DOHH2 (cell line): Measurements from ENCODE around the gene PAQR8.
A peak's percentile ranks its signal among the peaks of the same experiment; 100 is the strongest.

ENCODE experiments used
- H3F3A ChIP-seq: fragments of 200-600 bp; sonication (generic), shearing (Covaris generic); 2 replicates; pipeline ENCODE4 v1.6.0; 2016; ENCODE audit warnings: antibody characterized with exemption, mild to moderate bottlenecking; ENCODE audit not compliant: control insufficient read depth, insufficient read depth
- H3K27ac ChIP-seq: fragments of 200-600 bp; sonication (generic); 2 replicates; pipeline ENCODE4 v1.5.1; 2014; ENCODE audit warnings: low read depth, mild to moderate bottlenecking, low read length, moderate library complexity
- H3K27me3 ChIP-seq: fragments of 200-600 bp; sonication (generic); 2 replicates; pipeline ENCODE4 v1.6.1; 2014; ENCODE audit warnings: mild to moderate bottlenecking, low read length, mixed read lengths; ENCODE audit not compliant: control insufficient read depth
- H3K36me3 ChIP-seq: fragments of 200-600 bp; sonication (generic); 2 replicates; pipeline ENCODE4 v1.6.1; 2014; ENCODE audit warnings: mild to moderate bottlenecking, low read length, moderate library complexity, mixed read lengths; ENCODE audit not compliant: control insufficient read depth
- H3K4me1 ChIP-seq: fragments of 200-600 bp; sonication (generic); 2 replicates; pipeline ENCODE4 v1.6.1; 2014; ENCODE audit warnings: mild to moderate bottlenecking, low read length, mixed read lengths; ENCODE audit not compliant: control insufficient read depth
- H3K4me2 ChIP-seq: fragments of 200-600 bp; sonication (generic); 2 replicates; pipeline ENCODE4 v1.6.0; 2014; ENCODE audit warnings: mild to moderate bottlenecking, low read length, moderate library complexity
- H3K4me3 ChIP-seq: fragments of 200-600 bp; sonication (generic); 2 replicates; pipeline ENCODE4 v1.5.1; 2014; ENCODE audit warnings: mild to moderate bottlenecking, low read length, mixed read lengths
- H3K79me2 ChIP-seq: fragments of 200-600 bp; sonication (generic); 2 replicates; pipeline ENCODE4 v1.6.1; 2014; ENCODE audit warnings: mild to moderate bottlenecking, low read length, mixed read lengths; ENCODE audit not compliant: control insufficient read depth
- H3K9me2 ChIP-seq: fragments of 200-600 bp; sonication (generic); replicated peaks from 2 replicates; pipeline ENCODE4 v1.6.1; 2014; ENCODE audit warnings: mild to moderate bottlenecking, low read length, mixed read lengths; ENCODE audit not compliant: control insufficient read depth
- H3K9me3 ChIP-seq: fragments of 200-600 bp; sonication (generic); 2 replicates; pipeline ENCODE4 v1.6.1; 2014; ENCODE audit warnings: antibody characterized with exemption, low read length, mixed read lengths; ENCODE audit not compliant: control insufficient read depth, insufficient read depth
- H4K20me1 ChIP-seq: fragments of 200-600 bp; sonication (generic); 2 replicates; pipeline ENCODE4 v1.6.0; 2014; ENCODE audit warnings: low read depth, mild to moderate bottlenecking, antibody characterized with exemption, low read length, moderate library complexity; ENCODE audit not compliant: control insufficient read depth, insufficient read depth
- EZH2phosphoT487 ChIP-seq: fragments of 200-600 bp; sonication (generic); IDR thresholded peaks from 2 replicates; pipeline ENCODE4 v1.6.1; 2017; ENCODE audit warnings: borderline replicate concordance, mild to moderate bottlenecking, antibody characterized with exemption, low read length, moderate library complexity, mixed read lengths
- TF ChIP-seq, protein P1 (sequence below): fragments of 200-600 bp; sonication (generic); IDR thresholded peaks from one replicate; pipeline ENCODE4 v1.5.1; 2014; ENCODE audit warnings: antibody characterized with exemption, mild to moderate bottlenecking, low read depth, low read length; ENCODE audit not compliant: poor library complexity, severe bottlenecking

Gene PAQR8

DNA sequence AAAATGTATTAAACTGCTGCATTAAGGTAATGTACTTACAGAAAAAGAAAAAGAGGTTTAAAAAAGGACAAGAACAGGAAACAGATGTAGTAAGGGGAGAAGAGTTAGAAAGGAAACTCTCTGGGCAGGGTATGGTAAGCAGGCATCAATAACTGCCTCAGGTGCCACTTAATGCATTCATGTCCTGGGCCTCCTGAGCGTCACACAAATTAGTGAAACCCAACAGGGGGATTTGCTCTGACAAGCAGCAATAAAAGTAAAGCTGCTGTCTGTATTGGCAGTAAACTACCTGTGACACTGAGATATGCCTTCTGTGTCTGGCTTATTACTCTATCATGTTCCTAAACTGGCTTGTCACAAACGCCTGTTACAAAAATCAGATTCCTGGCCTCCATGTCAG lies 56.7 kb downstream of the PAQR8 start:
- TF ChIP-seq, protein P1, sequence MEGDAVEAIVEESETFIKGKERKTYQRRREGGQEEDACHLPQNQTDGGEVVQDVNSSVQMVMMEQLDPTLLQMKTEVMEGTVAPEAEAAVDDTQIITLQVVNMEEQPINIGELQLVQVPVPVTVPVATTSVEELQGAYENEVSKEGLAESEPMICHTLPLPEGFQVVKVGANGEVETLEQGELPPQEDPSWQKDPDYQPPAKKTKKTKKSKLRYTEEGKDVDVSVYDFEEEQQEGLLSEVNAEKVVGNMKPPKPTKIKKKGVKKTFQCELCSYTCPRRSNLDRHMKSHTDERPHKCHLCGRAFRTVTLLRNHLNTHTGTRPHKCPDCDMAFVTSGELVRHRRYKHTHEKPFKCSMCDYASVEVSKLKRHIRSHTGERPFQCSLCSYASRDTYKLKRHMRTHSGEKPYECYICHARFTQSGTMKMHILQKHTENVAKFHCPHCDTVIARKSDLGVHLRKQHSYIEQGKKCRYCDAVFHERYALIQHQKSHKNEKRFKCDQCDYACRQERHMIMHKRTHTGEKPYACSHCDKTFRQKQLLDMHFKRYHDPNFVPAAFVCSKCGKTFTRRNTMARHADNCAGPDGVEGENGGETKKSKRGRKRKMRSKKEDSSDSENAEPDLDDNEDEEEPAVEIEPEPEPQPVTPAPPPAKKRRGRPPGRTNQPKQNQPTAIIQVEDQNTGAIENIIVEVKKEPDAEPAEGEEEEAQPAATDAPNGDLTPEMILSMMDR, result no peak
- no peak for TF ChIP-seq EZH2phosphoT487
- peaks cover 4% of the 10 kb centered on the region for H3F3A ChIP-seq
- no peak overlapping the region; the same call in 1 of the 2 replicates for H3K4me2 ChIP-seq

GRCh38 chr6:52419809-52420667 lies 58.1 kb downstream of the PAQR8 start, which contains the start of gene EFHC1:
Gene EFHC1 (plus strand): TSS chr6:52420342. CDS start chr6:52420411, 69 bp downstream.
- H3K36me3 ChIP-seq, result 0 out of 2 replicates have a peak, but pooled peaks cover 3% of the 10 kb centered on the region
- H3K27ac ChIP-seq, result peak within 1 kb of the TSS; percentile 28; the same call in 1 of the 2 replicates
- peak within 1 kb of the TSS; percentile 96 for H3K4me3 ChIP-seq
- peaks cover 12% of the 10 kb centered on the region for H3K27me3 ChIP-seq
- H3K9me2 ChIP-seq, result no peaks in the 10 kb centered on the region
- H3K4me1 ChIP-seq, result peaks cover 27% of the 10 kb centered on the region
- H4K20me1 ChIP-seq, result no peaks in the 10 kb centered on the region
- H3K79me2 ChIP-seq, result peaks cover 4% of the 10 kb centered on the region; the same call in 1 of the 2 replicates
- no peak for TF ChIP-seq EZH2phosphoT487
- TF ChIP-seq, protein P1, result no peak
- H3K9me3 ChIP-seq, result no peaks in the 10 kb centered on the region
- peak within 1 kb of the TSS; percentile 95 for H3K4me2 ChIP-seq
- peaks cover 4% of the 10 kb centered on the region for H3F3A ChIP-seq

More for the DNA sequence above, 56.7 kb downstream of the PAQR8 start:
- no peak overlapping the region for H3K4me3 ChIP-seq
- peaks cover 27% of the 10 kb centered on the region for H3K4me1 ChIP-seq
- H3K79me2 ChIP-seq, result peaks cover 4% of the 10 kb centered on the region; the same call in 1 of the 2 replicates
- H3K36me3 ChIP-seq, result no peaks in the 10 kb centered on the region
- H3K27me3 ChIP-seq, result peaks cover 18% of the 10 kb centered on the region
- no peaks in the 10 kb centered on the region for H3K9me2 ChIP-seq
- no peak overlapping the region for H3K27ac ChIP-seq
- H4K20me1 ChIP-seq, result no peaks in the 10 kb centered on the region
- H3K9me3 ChIP-seq, result no peaks in the 10 kb centered on the region

GRCh38 chr6:52420668-52421358 lies 58.9 kb downstream of the PAQR8 start:
- Histone ChIP-seq H3F3A (peaks cover 4% of the 10 kb centered on the region), H3K79me2 (peaks cover 4% of the 10 kb centered on the region; the same call in 1 of the 2 replicates), H3K9me2 (no peaks in the 10 kb centered on the region), H3K4me3 (peak overlapping the region; percentile 96), H3K9me3 (no peaks in the 10 kb centered on the region), H3K36me3 (0 out of 2 replicates have a peak, but pooled peaks cover 3% of the 10 kb centered on the region), H3K27ac (no peak overlapping the region), H3K4me1 (peaks cover 27% of the 10 kb centered on the region), H3K27me3 (peaks cover 5% of the 10 kb centered on the region), H3K4me2 (peak overlapping the region; percentile 95), H4K20me1 (no peaks in the 10 kb centered on the region)
- TF ChIP-seq, protein P1, result no peak
- TF ChIP-seq EZH2phosphoT487, result no peak
